Progenitor cell of endocrine pancreas (in vitro differentiated cells): Measurements from ENCODE around the gene ACOX3. TPM values are rescaled to one million over a fixed set of nuclear protein-coding genes. Genes with fewer than 3 reads are reported as not detected.

Experiments used
- DNase-seq: peaks from one replicate; pipeline ENCODE4 v3.0.0; 2021; ENCODE audit warnings: low spot score; ENCODE audit not compliant: unreplicated experiment
- H3K27ac Mint-ChIP-seq: 2 replicates; pipeline ENCODE4 v1.8.0; 2021; ENCODE audit warnings: mild to moderate bottlenecking, moderate library complexity, mixed read lengths
- H3K27me3 Mint-ChIP-seq: 2 replicates; pipeline ENCODE4 v1.8.0; 2021; ENCODE audit warnings: mixed read lengths
- H3K36me3 Mint-ChIP-seq: 2 replicates; pipeline ENCODE4 v1.8.0; 2022; ENCODE audit warnings: mixed read lengths; ENCODE audit not compliant: insufficient read depth
- H3K4me1 Mint-ChIP-seq: 2 replicates; pipeline ENCODE4 v1.8.0; 2021; ENCODE audit warnings: low read depth, mixed read lengths
- H3K4me3 Mint-ChIP-seq: 2 replicates; pipeline ENCODE4 v1.8.0; 2021; ENCODE audit warnings: low read depth, mild to moderate bottlenecking, moderate library complexity, mixed read lengths
- H3K9me3 Mint-ChIP-seq: 2 replicates; pipeline ENCODE4 v1.8.0; 2021; ENCODE audit warnings: low read depth, mixed read lengths
- CTCF ChIP-seq: fragments of 200-600 bp; sonication (generic); IDR thresholded peaks from one replicate; pipeline ENCODE4 v1.5.0; 2021; ENCODE audit warnings: antibody characterized with exemption, mild to moderate bottlenecking; ENCODE audit not compliant: unreplicated experiment
- total RNA-seq: library from RNA; stranded (reverse); gene quantifications from 2 replicates; pipeline ENCODE4 v1.2.1, GENCODE V29; 2021

The ACOX3 gene
- total RNA-seq, 1 donor from 2014 or later, result 22.6 TPM

- no peak overlapping the region for H3K4me3 Mint-ChIP-seq
- no peaks in the 10 kb centered on the region for H3K9me3 Mint-ChIP-seq
- DNase-seq, result no peak
- H3K27me3 Mint-ChIP-seq, result no peaks in the 10 kb centered on the region
- no peaks in the 10 kb centered on the region for H3K4me1 Mint-ChIP-seq
- no peak overlapping the region for H3K27ac Mint-ChIP-seq
- TF ChIP-seq CTCF, result no peak
- peaks cover 1% of the 10 kb centered on the region for H3K36me3 Mint-ChIP-seq
These were observed 63.1 kb downstream of the ACOX3 start for GRCh38 chr4:8377103-8378075.

DNA sequence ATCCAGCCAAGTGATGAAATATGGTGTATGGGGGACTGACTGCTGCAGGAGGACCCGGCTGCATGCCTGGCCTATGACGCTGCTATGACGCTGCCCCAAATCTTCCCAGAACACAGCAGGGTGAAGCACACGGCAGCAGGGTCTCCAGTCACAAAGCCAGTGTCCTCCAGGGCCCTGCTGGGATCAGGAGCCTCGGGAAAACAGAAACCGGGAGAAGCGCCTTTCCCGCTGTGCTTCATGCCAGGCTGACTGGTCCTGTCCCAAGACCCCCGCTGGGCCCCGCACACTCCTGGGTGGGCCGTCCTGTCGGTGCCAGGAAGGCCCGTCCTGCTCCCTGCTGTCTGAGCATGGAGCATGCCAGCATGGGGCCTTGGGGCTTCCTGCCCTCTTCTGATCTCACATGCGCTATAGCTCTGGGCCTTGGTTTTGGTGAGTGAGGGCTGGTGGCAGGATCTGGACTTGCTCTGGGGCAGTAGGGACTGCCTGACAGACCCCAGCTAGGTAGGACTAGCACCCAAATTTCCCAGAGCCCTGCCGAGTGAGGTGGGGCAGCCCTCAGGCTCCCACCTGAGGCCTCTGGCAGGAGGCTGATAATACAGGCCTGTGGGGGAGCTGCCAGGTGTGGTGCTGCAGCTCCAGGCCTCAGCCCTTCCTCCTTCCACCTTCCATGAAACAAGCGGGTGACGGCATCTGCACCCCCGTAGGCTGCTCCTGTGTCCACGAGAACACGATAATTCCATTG lies 64.0 kb downstream of the ACOX3 start:
- no peak for TF ChIP-seq CTCF
- no peaks in the 10 kb centered on the region for H3K4me1 Mint-ChIP-seq
- H3K9me3 Mint-ChIP-seq, result no peaks in the 10 kb centered on the region
- H3K4me3 Mint-ChIP-seq, result no peak overlapping the region
- H3K27me3 Mint-ChIP-seq, result no peaks in the 10 kb centered on the region
- no peak overlapping the region for H3K27ac Mint-ChIP-seq
- no peak for DNase-seq
- H3K36me3 Mint-ChIP-seq, result peaks cover 1% of the 10 kb centered on the region

- Mint-ChIP-seq H3K27ac (no peak overlapping the region), H3K4me1 (no peaks in the 10 kb centered on the region), H3K9me3 (no peaks in the 10 kb centered on the region), H3K27me3 (no peaks in the 10 kb centered on the region), H3K4me3 (no peak overlapping the region), H3K36me3 (peaks cover 1% of the 10 kb centered on the region)
- no peak for DNase-seq
- no peak for TF ChIP-seq CTCF
These were observed 65.5 kb downstream of the ACOX3 start for GRCh38 chr4:8374851-8375649.

GRCh38 chr4:8373973-8374545 lies 66.5 kb downstream of the ACOX3 start:
- no peak for DNase-seq
- no peaks in the 10 kb centered on the region for H3K4me1 Mint-ChIP-seq

More at GRCh38 chr4:8373973-8374545, 66.5 kb downstream of the ACOX3 start:
- Mint-ChIP-seq H3K36me3 (peaks cover 1% of the 10 kb centered on the region), H3K27ac (no peak overlapping the region), H3K4me3 (no peak overlapping the region), H3K9me3 (no peaks in the 10 kb centered on the region), H3K27me3 (no peaks in the 10 kb centered on the region)
- TF ChIP-seq CTCF, result no peak
